ENCODE data around the gene LIG1. TPM values are rescaled to one million over a fixed set of nuclear protein-coding genes. Genes with fewer than 3 reads are reported as not detected.

The LIG1 gene
- total RNA-seq, 1 experiment from 2014 or later: 115 TPM

DNA sequence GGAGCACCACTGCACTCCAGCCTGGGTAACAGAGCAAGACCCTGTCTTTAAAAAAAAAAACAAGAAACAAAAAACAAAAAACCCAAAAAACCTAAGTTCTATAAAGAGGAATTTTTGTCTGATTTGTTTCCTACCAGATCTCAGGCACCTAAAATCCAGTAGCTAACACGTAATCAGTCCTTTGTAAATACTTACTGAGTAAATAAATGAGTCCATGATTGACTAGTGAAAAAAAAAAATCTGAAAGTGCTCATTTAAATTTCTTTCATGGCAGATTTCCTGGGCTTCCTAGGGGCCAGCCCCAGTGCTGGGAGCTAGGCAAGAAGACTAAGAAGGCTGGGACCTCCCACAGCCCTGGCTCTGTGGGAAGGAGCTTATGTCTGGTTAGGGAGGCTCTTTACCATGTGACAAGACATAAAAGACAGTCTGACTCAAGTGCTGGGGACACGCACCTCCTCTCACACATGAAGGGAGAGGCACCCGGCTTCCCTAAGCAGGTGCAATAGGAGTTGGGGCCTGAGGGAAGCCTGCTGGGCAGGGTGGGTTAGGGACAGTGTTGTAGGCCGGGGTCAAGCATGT lies 22.5 kb downstream of the LIG1 start:
- no CpG with 5 or more reads among the region's 4 CpGs for WGBS (ENCODE audit: extremely low coverage, insufficient read length, low lambda C conversion rate)
- no peak overlapping the region for H4K91ac ChIP-seq (ENCODE audit: insufficient read length, low read depth, low read length)
- no peak overlapping the region for H3K4me2 ChIP-seq (ENCODE audit: insufficient read depth, insufficient read length, low read length)
- H3K36me3 Mint-ChIP-seq (ENCODE audit: insufficient read depth in 1 of 3, low read depth in 3 of 3): peaks cover 22 to 93% (median 89%) of the 10 kb centered on the region in 3 experiments
- no peaks in the 10 kb centered on the region for H3K9me3 ChIP-seq (ENCODE audit: control insufficient read depth, low read depth, low read length)
- H3K27ac ChIP-seq (ENCODE audit: insufficient read length, low read depth, low read length): no peak overlapping the region
- no peak overlapping the region for H3K4me3 Mint-ChIP-seq
- H2BK20ac ChIP-seq (ENCODE audit: low read depth, low read length, poor library complexity, severe bottlenecking): no peak overlapping the region
- no peaks in the 10 kb centered on the region for H3K23me2 ChIP-seq (ENCODE audit: insufficient read length, low read depth, low read length, poor library complexity, severe bottlenecking)
- no peaks in the 10 kb centered on the region for H3K79me2 ChIP-seq (ENCODE audit: insufficient read depth, low read length)
- no peak overlapping the region for H3K18ac ChIP-seq (ENCODE audit: insufficient read length, low read depth, low read length)
- no peaks in the 10 kb centered on the region for H3K4me1 ChIP-seq (ENCODE audit: insufficient read depth, low read length)
- no peaks in the 10 kb centered on the region for H3K27me3 Mint-ChIP-seq (ENCODE audit: low read depth)
- H3K4me1 Mint-ChIP-seq: no peaks in the 10 kb centered on the region
- no peak overlapping the region for H3K56ac ChIP-seq (ENCODE audit: insufficient read length, low read depth, low read length)
- H2BK120ac ChIP-seq (ENCODE audit: low read depth, low read length, poor library complexity, severe bottlenecking): no peak overlapping the region
- no peak overlapping the region for H3T11ph ChIP-seq (ENCODE audit: low read length)
- no peak for TF ChIP-seq CTCF (conservative IDR thresholded peaks at IDR 0.05)
- H2BK15ac ChIP-seq (ENCODE audit: low read depth, low read length): no peak overlapping the region
- H4K5ac ChIP-seq (ENCODE audit: insufficient read length, low read depth, low read length): no peak overlapping the region
- no peak overlapping the region for H3K14ac ChIP-seq (ENCODE audit: insufficient read depth, low read length)
- no peak overlapping the region for H2AK5ac ChIP-seq (ENCODE audit: insufficient read length, low read length)
- no peak overlapping the region for H3K23ac ChIP-seq (ENCODE audit: insufficient read length, low read depth, low read length)
- DNase-seq: no peak
- H4K8ac ChIP-seq (replicated peaks; ENCODE audit: insufficient read length, low read depth, low read length): no peak overlapping the region
- H3K27me3 ChIP-seq (ENCODE audit: insufficient read depth, low read length): no peaks in the 10 kb centered on the region
- H3K9me3 Mint-ChIP-seq: no peaks in the 10 kb centered on the region
- H3K9ac ChIP-seq (ENCODE audit: extremely low read depth, insufficient read length, low read length): no peak overlapping the region
- no peaks in the 10 kb centered on the region for H4K20me1 ChIP-seq (ENCODE audit: control insufficient read depth, insufficient read depth, insufficient read length)
- H2BK12ac ChIP-seq (ENCODE audit: insufficient read length, low read depth, low read length): no peak overlapping the region
- no peak overlapping the region for H2BK5ac ChIP-seq (ENCODE audit: insufficient read length, low read length)
- no peaks in the 10 kb centered on the region for H3K79me1 ChIP-seq (ENCODE audit: insufficient read depth, low read depth, low read length, poor library complexity, severe bottlenecking)
- H3K27ac Mint-ChIP-seq: no peak overlapping the region; a peak in 1 of 7 replicates
- H3K4ac ChIP-seq (ENCODE audit: low read depth, low read length): no peak overlapping the region
- no peak overlapping the region for H2AFZ ChIP-seq (ENCODE audit: low read length)

All from H9 (cell line).